Vagina (tissue), 2 donors: ENCODE measurements around the gene ELK3.

Experiments
- CTCF ChIP-seq, 3 experiments: fragments of 450-650 bp in 2 of 3; fragments of 200-600 bp in 1 of 3; sonication (generic) in 1 of 3; IDR thresholded peaks; one replicate each; pipeline ENCODE4 v1.5.1; 2017 to 2019; ENCODE audit warnings: antibody characterized with exemption in 3 of 3, mild to moderate bottlenecking in 2 of 3, moderate library complexity in 2 of 3
- POLR2A ChIP-seq, 2 donors: fragments of 450-650 bp; IDR thresholded peaks; one replicate each; pipeline ENCODE4 v1.6.1; 2017; ENCODE audit warnings: antibody characterized with exemption in 2 of 2, mild to moderate bottlenecking in 2 of 2, moderate library complexity in 2 of 2
- POLR2AphosphoS5 ChIP-seq, 2 donors: sonication (generic); formaldehyde crosslinking; IDR thresholded peaks; one replicate each; pipeline ENCODE4 v1.9.0; 2017; ENCODE audit warnings: antibody characterized with exemption in 2 of 2, mild to moderate bottlenecking in 2 of 2, low read depth in 1 of 2; ENCODE audit not compliant: insufficient read depth in 1 of 2

GRCh38 chr12:96221391-96221790, 27.2 kb downstream of the ELK3 start:
- TF ChIP-seq CTCF (IDR thresholded peaks at IDR 0.05) (no peak), POLR2AphosphoS5 (IDR thresholded peaks at IDR 0.05; ENCODE audit: insufficient read depth in 1 of 2, low read depth in 1 of 2) (no peak), POLR2A (IDR thresholded peaks at IDR 0.05) (no peak)
